ENCODE measurements around the gene PSMD4. TPM values are rescaled to one million over a fixed set of nuclear protein-coding genes. Genes with fewer than 3 reads are reported as not detected.
A peak's percentile ranks its signal among the peaks of the same experiment; 100 is the strongest.

Gene PSMD4
- total RNA-seq, 5 donors from 2014 or later (not counting 1 experiment from before 2014, with no cell fraction given), result 68.1 to 150 (median 133) TPM

GRCh38 chr1:151309811-151310323 is 55.3 kb downstream of the PSMD4 start:
- Histone ChIP-seq H3K9me3 (no peaks in the 10 kb centered on the region), H3K27ac (ENCODE audit: low read length) (no peak overlapping the region), H3K27me3 (replicated peaks in 1 of 2; ENCODE audit: control insufficient read depth in 2 of 2, extremely low read depth in 1 of 2, insufficient read depth in 2 of 2, low read length in 1 of 2) (no peaks in the 10 kb centered on the region), H3K4me1 (ENCODE audit: control insufficient read depth in 1 of 2, extremely low read depth in 1 of 2, insufficient read depth in 2 of 2, low read length in 2 of 2) (peaks cover 0 to 18% of the 10 kb centered on the region in 2 experiments), H3K4me3 (ENCODE audit: control insufficient read depth in 1 of 2, extremely low read depth in 1 of 2, low read length in 1 of 2) (no peak overlapping the region), H3K36me3 (ENCODE audit: control insufficient read depth in 2 of 2, extremely low read depth in 1 of 2, insufficient read depth in 1 of 2, low read length in 1 of 2) (peaks cover 17 to 95% of the 10 kb centered on the region in 2 donors)
- POLR2A ChIA-PET, result no interaction called here
- no peak for DNase-seq
- no peak for ATAC-seq (replicated peaks in 1 of 4)
- CTCF ChIA-PET, result interaction anchor here (0.5 to 2.1 kb wide), 4 partner anchors 8 to 1056 kb away, joined by 3 to 10 read pairs (median 6); no protein-coding TSS in a partner anchor
- peak overlapping the region in 1 of 2 donors; percentile 74 for H3K27ac Mint-ChIP-seq
- H3K36me3 Mint-ChIP-seq, result peaks cover 55% of the 10 kb centered on the region
- peaks cover 30 to 45% (median 42%) of the 10 kb centered on the region in 3 donors for H3K4me1 Mint-ChIP-seq
- H3K27me3 Mint-ChIP-seq, result no peaks in the 10 kb centered on the region
- no peaks in the 10 kb centered on the region for H3K9me3 Mint-ChIP-seq
- 93% methylated on average over 3 of the region's 7 CpGs for WGBS (ENCODE audit: insufficient coverage)
- H3K4me3 Mint-ChIP-seq, result no peak overlapping the region

GRCh38 chr1:151311011-151311410 is 56.5 kb downstream of the PSMD4 start:
- POLR2A ChIA-PET, result interaction anchor here (0.6 to 0.9 kb wide), 4 partner anchors 21 to 229 kb away, joined by 3 to 4 read pairs (median 4); no protein-coding TSS in a partner anchor
- Mint-ChIP-seq H3K27me3 (no peaks in the 10 kb centered on the region), H3K4me1 (peaks cover 36 to 49% (median 45%) of the 10 kb centered on the region in 3 donors), H3K4me3 (no peak overlapping the region), H3K27ac (peak overlapping the region; percentile 85 to 87), H3K36me3 (peaks cover 53% of the 10 kb centered on the region), H3K9me3 (no peaks in the 10 kb centered on the region)
- H3K27me3 ChIP-seq (replicated peaks in 1 of 2; ENCODE audit: control insufficient read depth in 2 of 2, extremely low read depth in 1 of 2, insufficient read depth in 2 of 2, low read length in 1 of 2), result no peaks in the 10 kb centered on the region
- WGBS (ENCODE audit: insufficient coverage), result 80% methylated on average over 3 of the region's 4 CpGs
- DNase-seq, result no peak
- H3K4me1 ChIP-seq (ENCODE audit: control insufficient read depth in 1 of 2, extremely low read depth in 1 of 2, insufficient read depth in 2 of 2, low read length in 2 of 2), result peaks cover 0 to 18% of the 10 kb centered on the region in 2 experiments
- no peak for ATAC-seq (replicated peaks in 1 of 4)
- H3K9me3 ChIP-seq, result no peaks in the 10 kb centered on the region
- CTCF ChIA-PET, result interaction anchor here in 1 of 2 donors (0.8 to 1.9 kb wide), 5 partner anchors 14 to 211 kb away, joined by 3 to 9 read pairs (median 3); no protein-coding TSS in a partner anchor
- H3K36me3 ChIP-seq (ENCODE audit: control insufficient read depth in 2 of 2, extremely low read depth in 1 of 2, insufficient read depth in 1 of 2, low read length in 1 of 2), result peaks cover 12 to 93% of the 10 kb centered on the region in 2 donors
- no peak overlapping the region for H3K27ac ChIP-seq (ENCODE audit: low read length)
- H3K4me3 ChIP-seq (ENCODE audit: control insufficient read depth in 1 of 2, extremely low read depth in 1 of 2, low read length in 1 of 2), result no peak overlapping the region

GRCh38 chr1:151311589-151312331 is 57.2 kb downstream of the PSMD4 start:
- H3K27me3 Mint-ChIP-seq, result no peaks in the 10 kb centered on the region
- peak overlapping the region; percentile 0 for H3K27ac ChIP-seq (ENCODE audit: low read length)
- no peaks in the 10 kb centered on the region for H3K9me3 Mint-ChIP-seq
- peaks cover 10 to 93% of the 10 kb centered on the region in 2 donors for H3K36me3 ChIP-seq (ENCODE audit: control insufficient read depth in 2 of 2, extremely low read depth in 1 of 2, insufficient read depth in 1 of 2, low read length in 1 of 2)
- peaks cover 0 to 18% of the 10 kb centered on the region in 2 experiments for H3K4me1 ChIP-seq (ENCODE audit: control insufficient read depth in 1 of 2, extremely low read depth in 1 of 2, insufficient read depth in 2 of 2, low read length in 2 of 2)
- no peaks in the 10 kb centered on the region for H3K27me3 ChIP-seq (replicated peaks in 1 of 2; ENCODE audit: control insufficient read depth in 2 of 2, extremely low read depth in 1 of 2, insufficient read depth in 2 of 2, low read length in 1 of 2)
- ChIA-PET POLR2A (interaction anchor here in 1 of 2 donors (0.7 to 0.9 kb wide), 2 partner anchors 28 to 228 kb away, joined by 3 to 4 read pairs; no protein-coding TSS in a partner anchor), CTCF (interaction anchor here (0.5 to 1.9 kb wide), 7 partner anchors 11 to 1048 kb away, joined by 3 to 9 read pairs (median 4); no protein-coding TSS in a partner anchor)
- peaks cover 36 to 51% (median 49%) of the 10 kb centered on the region in 3 donors for H3K4me1 Mint-ChIP-seq
- H3K4me3 Mint-ChIP-seq, result peak overlapping the region in 1 of 3 donors; percentile 3
- H3K4me3 ChIP-seq (ENCODE audit: control insufficient read depth in 1 of 2, extremely low read depth in 1 of 2, low read length in 1 of 2), result no peak overlapping the region
- DNase-seq (peak in 16 of 35 experiments; percentile 7 to 61 (median 21)), ATAC-seq (replicated peaks in 1 of 4) (peak; percentile 59 to 99 (median 96))
- WGBS (ENCODE audit: insufficient coverage), result 54% methylated on average over 5 of the region's 7 CpGs
- peak overlapping the region; percentile 85 to 87 for H3K27ac Mint-ChIP-seq
- peaks cover 53% of the 10 kb centered on the region for H3K36me3 Mint-ChIP-seq
- no peaks in the 10 kb centered on the region for H3K9me3 ChIP-seq

- DNase-seq (no peak), ATAC-seq (replicated peaks in 1 of 4) (no peak)
- no peak overlapping the region for H3K4me3 Mint-ChIP-seq
- ChIA-PET CTCF (interaction anchor here (0.5 to 1.9 kb wide), 4 partner anchors 12 to 1048 kb away, joined by 3 to 9 read pairs (median 6); no protein-coding TSS in a partner anchor), POLR2A (interaction anchor here in 1 of 2 donors (0.5 kb wide), 1 partner anchor 87 kb away, joined by 4 read pairs; the partner anchor contains the start of gene PSMB4)
- no peaks in the 10 kb centered on the region for H3K27me3 Mint-ChIP-seq
- Histone ChIP-seq H3K27ac (ENCODE audit: low read length) (peak overlapping the region; percentile 0), H3K36me3 (ENCODE audit: control insufficient read depth in 2 of 2, extremely low read depth in 1 of 2, insufficient read depth in 1 of 2, low read length in 1 of 2) (peaks cover 6 to 92% of the 10 kb centered on the region in 2 donors), H3K9me3 (no peaks in the 10 kb centered on the region), H3K27me3 (replicated peaks in 1 of 2; ENCODE audit: control insufficient read depth in 2 of 2, extremely low read depth in 1 of 2, insufficient read depth in 2 of 2, low read length in 1 of 2) (no peaks in the 10 kb centered on the region), H3K4me1 (ENCODE audit: control insufficient read depth in 1 of 2, extremely low read depth in 1 of 2, insufficient read depth in 2 of 2, low read length in 2 of 2) (peaks cover 0 to 18% of the 10 kb centered on the region in 2 experiments), H3K4me3 (ENCODE audit: control insufficient read depth in 1 of 2, extremely low read depth in 1 of 2, low read length in 1 of 2) (no peak overlapping the region)
- H3K9me3 Mint-ChIP-seq, result no peaks in the 10 kb centered on the region
- H3K4me1 Mint-ChIP-seq, result peaks cover 37 to 51% (median 49%) of the 10 kb centered on the region in 3 donors
- peak overlapping the region; percentile 85 to 87 for H3K27ac Mint-ChIP-seq
- H3K36me3 Mint-ChIP-seq, result peaks cover 48% of the 10 kb centered on the region
- WGBS (ENCODE audit: insufficient coverage), result 83% methylated on average over 2 of the region's 4 CpGs
These were observed 57.9 kb downstream of the PSMD4 start for GRCh38 chr1:151312411-151312810.

GRCh38 chr1:151312826-151313225 is 58.3 kb downstream of the PSMD4 start:
- peaks cover 45% of the 10 kb centered on the region for H3K36me3 Mint-ChIP-seq
- Histone ChIP-seq H3K4me3 (ENCODE audit: control insufficient read depth in 1 of 2, extremely low read depth in 1 of 2, low read length in 1 of 2) (no peak overlapping the region), H3K9me3 (no peaks in the 10 kb centered on the region), H3K36me3 (ENCODE audit: control insufficient read depth in 2 of 2, extremely low read depth in 1 of 2, insufficient read depth in 1 of 2, low read length in 1 of 2) (peaks cover 6 to 90% of the 10 kb centered on the region in 2 donors), H3K4me1 (ENCODE audit: control insufficient read depth in 1 of 2, extremely low read depth in 1 of 2, insufficient read depth in 2 of 2, low read length in 2 of 2) (peaks cover 0 to 18% of the 10 kb centered on the region in 2 experiments), H3K27ac (ENCODE audit: low read length) (no peak overlapping the region), H3K27me3 (replicated peaks in 1 of 2; ENCODE audit: control insufficient read depth in 2 of 2, extremely low read depth in 1 of 2, insufficient read depth in 2 of 2, low read length in 1 of 2) (no peaks in the 10 kb centered on the region)
- peak overlapping the region; percentile 85 to 87 for H3K27ac Mint-ChIP-seq
- H3K9me3 Mint-ChIP-seq, result no peaks in the 10 kb centered on the region
- no peak for DNase-seq
- peaks cover 41 to 54% (median 52%) of the 10 kb centered on the region in 3 donors for H3K4me1 Mint-ChIP-seq
- H3K4me3 Mint-ChIP-seq, result no peak overlapping the region
- POLR2A ChIA-PET, result interaction anchor here in 1 of 2 donors (0.5 kb wide), 1 partner anchor 86 kb away, joined by 4 read pairs; the partner anchor contains the start of gene PSMB4
- WGBS (ENCODE audit: insufficient coverage), result 92% methylated on average over 6 of the region's 8 CpGs
- H3K27me3 Mint-ChIP-seq, result no peaks in the 10 kb centered on the region
- CTCF ChIA-PET, result interaction anchor here in 1 of 2 donors (0.9 to 1.9 kb wide), 2 partner anchors 12 to 28 kb away, joined by 3 to 9 read pairs; no protein-coding TSS in a partner anchor
- ATAC-seq (replicated peaks in 1 of 4), result no peak

GRCh38 chr1:151313501-151313900 is 59.0 kb downstream of the PSMD4 start:
- POLR2A ChIA-PET, result no interaction called here
- H3K4me3 ChIP-seq (ENCODE audit: control insufficient read depth in 1 of 2, extremely low read depth in 1 of 2, low read length in 1 of 2), result no peak overlapping the region
- H3K27ac ChIP-seq (ENCODE audit: low read length), result no peak overlapping the region
- DNase-seq (no peak), ATAC-seq (replicated peaks in 1 of 4) (no peak)
- CTCF ChIA-PET, result no interaction called here
- Mint-ChIP-seq H3K9me3 (no peaks in the 10 kb centered on the region), H3K36me3 (peaks cover 39% of the 10 kb centered on the region), H3K27ac (peak overlapping the region in 1 of 2 donors; percentile 87), H3K4me1 (peaks cover 42 to 54% (median 52%) of the 10 kb centered on the region in 3 donors), H3K27me3 (no peaks in the 10 kb centered on the region), H3K4me3 (no peak overlapping the region)
- WGBS (ENCODE audit: insufficient coverage), result 83% methylated on average over 1 of the region's 2 CpGs
- no peaks in the 10 kb centered on the region for H3K9me3 ChIP-seq
- H3K36me3 ChIP-seq (ENCODE audit: control insufficient read depth in 2 of 2, extremely low read depth in 1 of 2, insufficient read depth in 1 of 2, low read length in 1 of 2), result peaks cover 6 to 85% of the 10 kb centered on the region in 2 donors
- H3K27me3 ChIP-seq (replicated peaks in 1 of 2; ENCODE audit: control insufficient read depth in 2 of 2, extremely low read depth in 1 of 2, insufficient read depth in 2 of 2, low read length in 1 of 2), result no peaks in the 10 kb centered on the region
- H3K4me1 ChIP-seq (ENCODE audit: control insufficient read depth in 1 of 2, extremely low read depth in 1 of 2, insufficient read depth in 2 of 2, low read length in 2 of 2), result peaks cover 0 to 18% of the 10 kb centered on the region in 2 experiments

Measured in T-cell (primary cell).